PC-9 (cell line): Measurements from ENCODE around the gene ZNF654. TPM values are rescaled to one million over a fixed set of nuclear protein-coding genes. Genes with fewer than 3 reads are reported as not detected.
"Not testable (repeated sequence)": the region's sequence is repeated elsewhere in the genome, so short reads cannot be mapped to it uniquely, and the experiment has no call there.

Experiments used
- BruUV-seq: library from RNA; stranded (reverse); fragments of 400-500 nt; replicated peaks from 2 replicates; lab custom pipeline; 2021; lab: Mats Ljungman, UMichigan
- CTCF ChIA-PET: fragments of 300-600 bp; sonication (Branson Sonifier 250); formaldehyde crosslinking; loops from one replicate; lab custom pipeline; 2022; ENCODE audit warnings: antibody characterized with exemption; lab: Charles Lee
- POLR2A ChIA-PET: fragments of 300-600 bp; sonication (Branson Sonifier 250); formaldehyde crosslinking; loops from one replicate; lab custom pipeline; 2022; ENCODE audit warnings: antibody characterized with exemption; ENCODE audit not compliant: unreplicated experiment; lab: Charles Lee
- DNase-seq, 2 experiments: peaks; one replicate each; pipeline versions ENCODE4 v3.0.0 to v3.0.0-alpha.2; 2015 to 2022; ENCODE audit warnings: mixed read lengths in 1 of 2
- H2AFZ ChIP-seq: fragments of 200-600 bp; sonication (generic); 2 replicates; pipeline ENCODE4 v1.8.1; 2017; ENCODE audit warnings: antibody characterized with exemption
- H3F3A ChIP-seq: fragments of 200-600 bp; sonication (generic); 2 replicates; pipeline ENCODE4 v1.8.1; 2017; ENCODE audit warnings: antibody characterized with exemption, mild to moderate bottlenecking, low read depth; ENCODE audit not compliant: insufficient read depth
- H3K27ac ChIP-seq: fragments of 200-600 bp; sonication (generic); 2 replicates; pipeline ENCODE4 v1.6.1; 2016; ENCODE audit warnings: mixed run types
- H3K27me3 ChIP-seq: fragments of 200-600 bp; sonication (generic); 2 replicates; pipeline ENCODE4 v1.6.1; 2016; ENCODE audit warnings: low read depth, mixed run types; ENCODE audit not compliant: insufficient read depth
- H3K36me3 ChIP-seq: fragments of 200-600 bp; sonication (generic); 2 replicates; pipeline ENCODE4 v1.6.1; 2016; ENCODE audit warnings: low read depth, mixed run types
- H3K4me1 ChIP-seq: fragments of 200-600 bp; sonication (generic); replicated peaks from 2 replicates; pipeline ENCODE4 v1.6.1; 2016; ENCODE audit warnings: mixed run types; ENCODE audit not compliant: insufficient read depth
- H3K4me2 ChIP-seq: fragments of 200-600 bp; sonication (generic); 2 replicates; pipeline ENCODE4 v1.6.1; 2017; ENCODE audit warnings: mixed run types
- H3K4me3 ChIP-seq: fragments of 200-600 bp; sonication (generic); 2 replicates; pipeline ENCODE4 v1.6.1; 2016; ENCODE audit warnings: mixed run types
- H3K79me2 ChIP-seq: fragments of 200-600 bp; sonication (generic); 2 replicates; pipeline ENCODE4 v1.6.1; 2017; ENCODE audit warnings: low read depth, mixed run types
- H3K9me2 ChIP-seq: fragments of 200-600 bp; sonication (generic); 2 replicates; pipeline ENCODE4 v1.8.1; 2017; ENCODE audit warnings: mild to moderate bottlenecking; ENCODE audit not compliant: insufficient read depth
- H3K9me3 ChIP-seq: fragments of 200-600 bp; sonication (generic); 2 replicates; pipeline ENCODE4 v1.8.1; 2016; ENCODE audit warnings: low read depth; ENCODE audit not compliant: insufficient read depth
- H4K20me1 ChIP-seq: fragments of 200-600 bp; sonication (generic); 2 replicates; pipeline ENCODE4 v1.8.1; 2017; ENCODE audit not compliant: insufficient read depth
- EZH2 ChIP-seq: fragments of 200-600 bp; sonication (generic); IDR thresholded peaks from 2 replicates; pipeline ENCODE4 v1.8.0; 2017; ENCODE audit warnings: antibody characterized with exemption, low read depth
- intact Hi-C: fragments of 100-400 bp; cut with micrococcal nuclease; formaldehyde crosslinking; loops from one replicate; pipeline ENCODE4 v1.10.0; 2022; ENCODE audit not compliant: unreplicated experiment
- total RNA-seq: library from RNA; stranded (reverse); gene quantifications from 2 replicates; pipeline ENCODE4 v1.2.3, GENCODE V29; 2021
- TF ChIP-seq, protein P1 (sequence below): fragments of 200-600 bp; sonication (generic); conservative IDR thresholded peaks from 2 replicates; pipeline ENCODE4 v1.6.1; 2017; ENCODE audit warnings: mixed run types, antibody characterized with exemption, mild to moderate bottlenecking, moderate library complexity

The ZNF654 gene
- total RNA-seq, 1 experiment from 2014 or later, result 9.6 TPM

DNA sequence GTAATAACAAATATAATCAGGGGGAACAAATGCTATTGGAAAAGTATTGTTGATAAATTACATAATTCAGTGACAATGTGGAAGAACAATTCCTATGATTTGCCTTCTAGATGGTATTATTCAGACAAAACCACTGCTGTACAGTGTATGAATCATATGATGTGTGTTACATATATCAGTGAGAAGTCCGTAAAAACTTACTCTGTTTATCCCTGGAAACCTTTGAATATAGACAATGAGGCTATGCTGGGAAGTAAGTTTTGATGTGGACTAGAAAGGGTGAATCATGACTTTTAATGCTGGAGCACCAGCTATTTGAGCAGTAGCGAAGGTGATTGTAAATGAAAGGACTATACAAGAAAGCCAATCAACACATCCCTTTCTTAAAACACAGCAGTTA lies 108.6 kb downstream of the ZNF654 start:
- H3K4me3 ChIP-seq, result no peak overlapping the region
- ChIA-PET CTCF (no interaction called here), POLR2A (no interaction called here)
- no peaks in the 10 kb centered on the region for H3K9me2 ChIP-seq
- no peak overlapping the region for H2AFZ ChIP-seq
- H3K4me2 ChIP-seq, result no peak overlapping the region
- no peaks in the 10 kb centered on the region for H3K9me3 ChIP-seq
- H3K27ac ChIP-seq, result no peak overlapping the region
- no peak for TF ChIP-seq EZH2
- TF ChIP-seq, protein P1, sequence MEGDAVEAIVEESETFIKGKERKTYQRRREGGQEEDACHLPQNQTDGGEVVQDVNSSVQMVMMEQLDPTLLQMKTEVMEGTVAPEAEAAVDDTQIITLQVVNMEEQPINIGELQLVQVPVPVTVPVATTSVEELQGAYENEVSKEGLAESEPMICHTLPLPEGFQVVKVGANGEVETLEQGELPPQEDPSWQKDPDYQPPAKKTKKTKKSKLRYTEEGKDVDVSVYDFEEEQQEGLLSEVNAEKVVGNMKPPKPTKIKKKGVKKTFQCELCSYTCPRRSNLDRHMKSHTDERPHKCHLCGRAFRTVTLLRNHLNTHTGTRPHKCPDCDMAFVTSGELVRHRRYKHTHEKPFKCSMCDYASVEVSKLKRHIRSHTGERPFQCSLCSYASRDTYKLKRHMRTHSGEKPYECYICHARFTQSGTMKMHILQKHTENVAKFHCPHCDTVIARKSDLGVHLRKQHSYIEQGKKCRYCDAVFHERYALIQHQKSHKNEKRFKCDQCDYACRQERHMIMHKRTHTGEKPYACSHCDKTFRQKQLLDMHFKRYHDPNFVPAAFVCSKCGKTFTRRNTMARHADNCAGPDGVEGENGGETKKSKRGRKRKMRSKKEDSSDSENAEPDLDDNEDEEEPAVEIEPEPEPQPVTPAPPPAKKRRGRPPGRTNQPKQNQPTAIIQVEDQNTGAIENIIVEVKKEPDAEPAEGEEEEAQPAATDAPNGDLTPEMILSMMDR, result no peak
- H3F3A ChIP-seq, result no peaks in the 10 kb centered on the region
- no peak for DNase-seq
- H3K79me2 ChIP-seq, result no peaks in the 10 kb centered on the region
- H4K20me1 ChIP-seq, result no peaks in the 10 kb centered on the region
- no peaks in the 10 kb centered on the region for H3K4me1 ChIP-seq
- BruUV-seq, result no TSS peak
- 0 out of 2 replicates have a peak, but pooled peaks cover under 1% of the 10 kb centered on the region for H3K36me3 ChIP-seq
- intact Hi-C loops, result no loop called here
- H3K27me3 ChIP-seq, result no peaks in the 10 kb centered on the region

- H3K9me3 ChIP-seq, result no peaks in the 10 kb centered on the region
- H3K4me2 ChIP-seq, result no peak overlapping the region
- TF ChIP-seq, protein P1, result no peak
- no peak for TF ChIP-seq EZH2
- H4K20me1 ChIP-seq, result no peaks in the 10 kb centered on the region
- ChIA-PET CTCF (no interaction called here), POLR2A (no interaction called here)
- H3K27me3 ChIP-seq, result no peaks in the 10 kb centered on the region
- H3K9me2 ChIP-seq, result no peaks in the 10 kb centered on the region
- H2AFZ ChIP-seq, result no peak overlapping the region
- intact Hi-C loops, result no loop called here
- no TSS peak for BruUV-seq
- no peaks in the 10 kb centered on the region for H3K36me3 ChIP-seq
- DNase-seq, result no peak
- H3K4me1 ChIP-seq, result no peaks in the 10 kb centered on the region
- no peak overlapping the region for H3K27ac ChIP-seq
- no peaks in the 10 kb centered on the region for H3F3A ChIP-seq
- H3K79me2 ChIP-seq, result no peaks in the 10 kb centered on the region
- no peak overlapping the region for H3K4me3 ChIP-seq
Observed at GRCh38 chr3:88168171-88168570, 109.1 kb downstream of the ZNF654 start.

DNA sequence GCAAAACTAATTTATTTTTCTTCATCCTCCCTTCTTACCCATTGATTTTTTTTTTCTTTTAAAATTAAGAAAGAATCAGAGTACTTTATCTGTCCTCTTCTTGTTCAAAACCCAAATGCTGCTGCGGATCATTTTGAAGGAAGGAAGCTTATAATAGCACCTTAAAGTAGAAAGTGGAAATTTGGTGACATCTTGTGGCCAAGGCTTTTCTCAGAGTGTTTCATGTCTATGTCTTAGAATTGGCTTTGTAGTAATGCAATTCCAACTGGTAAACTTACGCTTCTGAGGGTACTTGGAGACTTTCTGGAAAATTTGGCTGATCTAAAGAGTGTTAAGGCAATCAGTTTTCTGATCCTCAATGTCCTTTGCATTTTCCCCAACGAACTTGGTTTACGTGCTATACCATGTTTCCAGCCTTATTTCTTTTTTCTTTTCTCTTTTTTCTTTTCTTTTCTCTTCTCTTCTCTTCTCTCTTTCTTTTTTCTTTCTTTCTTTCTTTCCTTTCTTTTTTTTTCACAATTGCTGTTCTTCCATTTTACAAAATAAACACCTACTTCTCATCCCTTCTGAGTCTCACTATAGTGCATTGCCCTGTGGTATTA lies 121.4 kb downstream of the ZNF654 start:
- DNase-seq, result no peak
- Histone ChIP-seq H3F3A (no peaks in the 10 kb centered on the region), H2AFZ (no peak overlapping the region), H3K27me3 (no peaks in the 10 kb centered on the region), H3K4me2 (no peak overlapping the region), H3K27ac (no peak overlapping the region), H3K4me1 (no peaks in the 10 kb centered on the region), H3K4me3 (no peak overlapping the region), H3K9me3 (no peaks in the 10 kb centered on the region), H3K79me2 (no peaks in the 10 kb centered on the region), H3K36me3 (no peaks in the 10 kb centered on the region), H4K20me1 (no peaks in the 10 kb centered on the region), H3K9me2 (no peaks in the 10 kb centered on the region)
- POLR2A ChIA-PET, result interaction anchor here (0.6 kb wide), 1 partner anchor 123 kb away, joined by 3 read pairs; no protein-coding TSS in a partner anchor
- no peak for TF ChIP-seq EZH2
- TF ChIP-seq, protein P1, result peak; percentile 33; the same call in 1 of the 2 replicates
- intact Hi-C loops, result no loop called here
- no TSS peak for BruUV-seq
- CTCF ChIA-PET, result no interaction called here

GRCh38 chr3:88182165-88182918 lies 123.3 kb downstream of the ZNF654 start:
- DNase-seq, H3K4me2 ChIP-seq, POLR2A ChIA-PET, CTCF ChIA-PET, H3K27ac ChIP-seq, H3K79me2 ChIP-seq, H3K4me3 ChIP-seq, H3K27me3 ChIP-seq, H3F3A ChIP-seq, H4K20me1 ChIP-seq, H3K9me2 ChIP-seq, H3K9me3 ChIP-seq, H3K4me1 ChIP-seq, intact Hi-C loops, H3K36me3 ChIP-seq, BruUV-seq, H2AFZ ChIP-seq: not testable (repeated sequence)
